ENCODE data around the gene RBM10. TPM values are rescaled to one million over a fixed set of nuclear protein-coding genes. Genes with fewer than 3 reads are reported as not detected.
A peak's percentile ranks its signal among the peaks of the same experiment; 100 is the strongest.

Gene RBM10
- total RNA-seq, 2 donors from 2014 or later: 48.3 to 50.6 TPM

- peak overlapping the region; percentile 30 for H3K9ac ChIP-seq (ENCODE audit: extremely low read depth, low read length, poor library complexity, severe bottlenecking)
- H3K9me3 Mint-ChIP-seq: no peaks in the 10 kb centered on the region
- peaks cover 56% of the 10 kb centered on the region for H3K36me3 Mint-ChIP-seq (ENCODE audit: low read depth)
- H3K4me3 ChIP-seq (ENCODE audit: low read length): peak overlapping the region; percentile 69
- no peak for TF ChIP-seq CTCF (conservative IDR thresholded peaks at IDR 0.05)
- H3K4me1 ChIP-seq (ENCODE audit: control insufficient read depth, insufficient read depth, low read length): no peaks in the 10 kb centered on the region
- WGBS, 2 experiments (ENCODE audit: insufficient coverage in 1 of 2, insufficient read length in 1 of 2): 19 to 80% methylated on average over 1 to 21 of the region's 22 CpGs
- H3K27me3 Mint-ChIP-seq (ENCODE audit: insufficient read depth): no peaks in the 10 kb centered on the region
- peak overlapping the region; percentile 99 for H3K27ac Mint-ChIP-seq
- no peak for DNase-seq
- no peaks in the 10 kb centered on the region for H3K9me3 ChIP-seq (ENCODE audit: control insufficient read depth, low read length)
- peaks cover 36% of the 10 kb centered on the region for H3K4me1 Mint-ChIP-seq
- H3K27ac ChIP-seq (ENCODE audit: low read depth, low read length): peak overlapping the region; percentile 82
- peak overlapping the region; percentile 88 for H3K4me3 Mint-ChIP-seq
- peaks cover 33% of the 10 kb centered on the region for H3K36me3 ChIP-seq (ENCODE audit: control insufficient read depth, insufficient read depth, low read length)
- no peaks in the 10 kb centered on the region for H3K27me3 ChIP-seq (ENCODE audit: control insufficient read depth, insufficient read depth, low read length, poor library complexity, severe bottlenecking)
These were observed 72.3 kb downstream of the RBM10 start for GRCh38 chrX:47217121-47217851.

GRCh38 chrX:47217852-47218279, 72.8 kb downstream of the RBM10 start:
- Histone ChIP-seq H3K27me3 (ENCODE audit: control insufficient read depth, insufficient read depth, low read length, poor library complexity, severe bottlenecking) (no peaks in the 10 kb centered on the region), H3K9ac (ENCODE audit: extremely low read depth, low read length, poor library complexity, severe bottlenecking) (peak overlapping the region; percentile 87), H3K4me3 (ENCODE audit: low read length) (peak overlapping the region; percentile 90), H3K36me3 (ENCODE audit: control insufficient read depth, insufficient read depth, low read length) (peaks cover 27% of the 10 kb centered on the region), H3K27ac (ENCODE audit: low read depth, low read length) (peak overlapping the region; percentile 98), H3K9me3 (ENCODE audit: control insufficient read depth, low read length) (no peaks in the 10 kb centered on the region), H3K4me1 (ENCODE audit: control insufficient read depth, insufficient read depth, low read length) (no peaks in the 10 kb centered on the region)
- H3K27me3 Mint-ChIP-seq (ENCODE audit: insufficient read depth): no peaks in the 10 kb centered on the region
- H3K27ac Mint-ChIP-seq: peak overlapping the region; percentile 99
- peak; percentile 100 for DNase-seq
- no peak for TF ChIP-seq CTCF (conservative IDR thresholded peaks at IDR 0.05)
- WGBS, 2 experiments (ENCODE audit: insufficient coverage in 1 of 2, insufficient read length in 1 of 2): 0 to 2% methylated on average over 8 to 31 of the region's 31 CpGs
- peaks cover 36% of the 10 kb centered on the region for H3K4me1 Mint-ChIP-seq
- H3K9me3 Mint-ChIP-seq: no peaks in the 10 kb centered on the region
- H3K4me3 Mint-ChIP-seq: peak overlapping the region; percentile 88
- H3K36me3 Mint-ChIP-seq (ENCODE audit: low read depth): peaks cover 54% of the 10 kb centered on the region

GRCh38 chrX:47218280-47218919, 73.4 kb downstream of the RBM10 start, which contains the start of gene CDK16:
Gene CDK16, plus strand, starts transcription at chrX:47218681. Its CDS starts 4,877 bp downstream, at chrX:47223558.
- Mint-ChIP-seq H3K36me3 (ENCODE audit: low read depth) (peaks cover 54% of the 10 kb centered on the region), H3K4me1 (peaks cover 36% of the 10 kb centered on the region)
- WGBS, 2 experiments (ENCODE audit: insufficient coverage in 1 of 2, insufficient read length in 1 of 2): 0% methylated on average over 4 to 56 of the region's 61 CpGs

More at GRCh38 chrX:47218280-47218919, 73.4 kb downstream of the RBM10 start, which contains the start of gene CDK16:
- Mint-ChIP-seq H3K27ac (peak within 1 kb of the TSS; percentile 99), H3K9me3 (no peaks in the 10 kb centered on the region), H3K4me3 (peak within 1 kb of the TSS; percentile 88), H3K27me3 (ENCODE audit: insufficient read depth) (no peaks in the 10 kb centered on the region)
- peak; percentile 93 for DNase-seq
- H3K4me3 ChIP-seq (ENCODE audit: low read length): peak within 1 kb of the TSS; percentile 90
- H3K36me3 ChIP-seq (ENCODE audit: control insufficient read depth, insufficient read depth, low read length): peaks cover 27% of the 10 kb centered on the region
- H3K27ac ChIP-seq (ENCODE audit: low read depth, low read length): peak within 1 kb of the TSS; percentile 98
- TF ChIP-seq CTCF (conservative IDR thresholded peaks at IDR 0.05): no peak
- H3K9me3 ChIP-seq (ENCODE audit: control insufficient read depth, low read length): no peaks in the 10 kb centered on the region
- H3K27me3 ChIP-seq (ENCODE audit: control insufficient read depth, insufficient read depth, low read length, poor library complexity, severe bottlenecking): no peaks in the 10 kb centered on the region
- H3K9ac ChIP-seq (ENCODE audit: extremely low read depth, low read length, poor library complexity, severe bottlenecking): peak within 1 kb of the TSS; percentile 87
- H3K4me1 ChIP-seq (ENCODE audit: control insufficient read depth, insufficient read depth, low read length): no peaks in the 10 kb centered on the region
